Activated CD4-positive, alpha-beta T cell treated with anti-CD3 and anti-CD28 coated beads, Interleukin-2, Interleukin-6, amounts not matched to agents 100 ng/mL and 50 ng/mL, durations not matched to agents 16 hours and 8 hours (primary cell): ENCODE measurements around the gene PEX5L.
A peak's percentile ranks its signal among the peaks of the same experiment; 100 is the strongest.

Source experiments
- DNase-seq: peaks from one replicate; pipeline ENCODE4 v3.0.0-alpha.2; 2020

The PEX5L gene

GRCh38 chr3:179887295-179887943 lies 149.3 kb downstream of the PEX5L start:
- no peak for DNase-seq

DNA sequence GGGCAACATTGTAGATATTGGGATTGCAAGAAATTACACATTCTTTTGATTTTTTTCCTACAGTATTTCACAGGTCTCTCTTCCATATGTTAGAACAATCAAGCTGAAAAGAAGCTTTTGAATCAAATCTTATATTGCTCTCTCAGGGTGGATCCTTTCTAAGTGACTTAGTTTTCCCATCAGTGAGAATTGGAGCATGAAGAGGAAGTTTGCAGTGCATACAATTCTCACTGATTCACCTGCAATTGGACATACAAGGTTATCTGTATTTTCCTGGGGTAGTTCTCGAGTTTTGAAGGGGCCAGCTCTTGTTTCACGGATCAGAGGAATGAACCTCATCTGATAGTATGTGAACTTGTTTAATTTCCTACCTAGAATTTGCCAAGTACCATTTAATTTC lies 150.8 kb downstream of the PEX5L start:
- no peak for DNase-seq

DNA sequence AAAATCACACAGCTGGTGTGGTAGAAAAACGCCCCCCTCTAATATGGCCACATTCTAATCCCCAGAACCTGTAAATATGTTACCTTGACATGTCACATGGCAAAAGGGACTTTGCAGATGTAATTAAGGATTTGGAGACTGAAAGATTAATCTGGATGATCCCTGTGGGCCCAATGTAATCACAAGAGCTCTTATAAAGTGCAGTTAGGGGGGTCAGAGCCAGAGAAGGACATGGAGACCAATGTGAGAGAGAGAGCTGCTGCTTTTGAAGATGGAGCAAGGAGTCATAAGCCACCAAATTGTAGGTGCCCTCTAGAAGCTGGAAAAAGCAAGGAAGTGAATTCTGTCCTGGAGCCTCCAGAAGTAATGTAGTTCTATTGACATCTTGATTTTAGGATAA lies 152.6 kb downstream of the PEX5L start:
- no peak for DNase-seq

DNA sequence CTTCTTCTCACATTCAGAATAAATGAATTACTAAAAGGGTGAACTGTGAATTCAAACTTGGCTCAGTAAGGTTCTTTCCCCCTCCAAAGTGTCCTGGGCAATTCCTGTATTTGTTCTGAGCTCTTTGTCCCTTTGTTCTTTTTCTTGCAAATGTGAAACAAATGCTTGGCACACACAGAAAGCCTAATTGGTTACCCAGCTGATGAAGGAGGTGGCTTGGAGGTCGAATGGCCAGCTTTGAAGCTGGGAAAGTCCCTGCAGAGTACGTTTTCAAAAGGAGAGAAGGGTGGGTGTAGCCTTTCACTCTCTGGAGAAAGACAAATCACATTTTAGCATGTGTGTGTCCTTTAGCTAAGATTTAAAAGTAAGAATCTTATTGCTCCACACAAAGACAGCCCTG lies 154.4 kb downstream of the PEX5L start:
- peak; percentile 13 for DNase-seq

- DNase-seq, result no peak
Observed at GRCh38 chr3:179881791-179882190, 154.9 kb downstream of the PEX5L start.

GRCh38 chr3:179880868-179881267 lies 155.9 kb downstream of the PEX5L start:
- DNase-seq, result no peak

- DNase-seq, result no peak
Observed at GRCh38 chr3:179876440-179876839, 160.3 kb downstream of the PEX5L start.

- no peak for DNase-seq
Observed at GRCh38 chr3:179872842-179873241, 163.9 kb downstream of the PEX5L start.

DNA sequence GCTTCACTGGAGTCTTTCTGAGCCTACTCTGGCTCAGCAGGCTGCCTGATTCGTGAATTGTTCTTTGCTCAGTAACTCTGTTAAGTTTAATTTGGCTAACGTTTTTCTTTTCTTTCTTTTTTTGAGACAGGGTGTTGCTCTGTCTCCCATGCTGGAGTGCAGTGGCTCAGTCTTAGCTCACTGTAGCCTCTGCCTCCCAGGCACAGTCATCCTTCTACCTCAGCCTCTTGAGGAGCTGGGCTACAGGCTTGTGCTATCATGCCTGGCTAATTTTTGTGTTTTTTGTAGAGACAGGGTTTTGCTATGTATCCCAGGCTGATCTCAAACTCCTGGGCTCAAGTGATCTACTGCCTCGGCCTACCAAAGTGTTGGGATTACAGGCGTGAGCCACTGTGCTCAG lies 165.0 kb downstream of the PEX5L start:
- DNase-seq, result no peak

DNA sequence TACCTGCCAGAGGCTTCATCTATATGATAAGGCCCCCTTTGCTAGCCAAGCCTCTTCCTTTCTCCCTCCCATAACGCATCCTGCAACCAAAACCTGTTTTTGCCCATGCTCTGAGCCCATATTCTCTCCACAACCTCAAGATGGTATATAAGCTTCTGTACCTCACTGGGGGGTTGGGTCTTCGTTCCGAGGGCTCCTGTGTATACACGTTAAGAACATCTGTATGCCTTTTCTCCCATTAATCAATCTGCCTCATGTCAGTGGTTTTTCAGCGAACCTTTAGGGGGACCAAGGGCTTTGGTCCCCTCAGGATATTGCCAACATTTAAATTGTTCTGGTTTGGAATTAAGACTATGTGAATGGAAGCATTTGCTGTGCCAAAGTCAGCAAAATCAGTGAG lies 168.0 kb downstream of the PEX5L start:
- no peak for DNase-seq

- DNase-seq, result no peak
Observed at GRCh38 chr3:179867961-179868360, 168.8 kb downstream of the PEX5L start.

DNA sequence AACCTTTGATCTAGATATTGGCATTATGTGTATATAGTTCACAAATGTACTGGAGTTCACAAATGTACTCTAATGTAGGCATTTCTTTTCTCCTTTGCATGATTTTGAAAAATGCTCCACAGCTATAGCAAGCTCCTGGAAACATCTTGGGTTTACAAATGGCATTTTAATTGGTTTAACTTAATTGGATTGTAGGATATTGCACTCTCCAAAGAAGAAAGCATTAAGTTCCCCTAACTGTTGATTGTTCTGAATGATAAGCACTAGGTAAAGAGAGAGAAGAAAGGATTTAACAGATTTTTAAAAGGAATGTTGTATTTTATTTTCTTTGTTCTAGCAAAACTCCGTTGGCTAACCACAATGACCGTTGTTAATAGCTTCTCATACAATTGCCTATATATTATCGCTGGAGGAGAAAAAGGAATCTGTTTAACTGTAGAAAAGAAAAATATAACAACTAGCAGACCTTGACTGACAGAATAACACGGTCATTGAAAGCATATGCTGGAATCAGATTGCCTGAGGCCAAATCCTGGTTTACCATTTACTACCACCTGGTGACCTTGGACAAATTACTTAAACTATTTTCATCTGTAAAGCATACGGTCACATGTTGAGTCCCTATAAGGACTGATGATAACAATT lies 170.8 kb downstream of the PEX5L start:
- no peak for DNase-seq

- DNase-seq, result no peak
Observed at GRCh38 chr3:179861953-179862352, 174.8 kb downstream of the PEX5L start.

DNA sequence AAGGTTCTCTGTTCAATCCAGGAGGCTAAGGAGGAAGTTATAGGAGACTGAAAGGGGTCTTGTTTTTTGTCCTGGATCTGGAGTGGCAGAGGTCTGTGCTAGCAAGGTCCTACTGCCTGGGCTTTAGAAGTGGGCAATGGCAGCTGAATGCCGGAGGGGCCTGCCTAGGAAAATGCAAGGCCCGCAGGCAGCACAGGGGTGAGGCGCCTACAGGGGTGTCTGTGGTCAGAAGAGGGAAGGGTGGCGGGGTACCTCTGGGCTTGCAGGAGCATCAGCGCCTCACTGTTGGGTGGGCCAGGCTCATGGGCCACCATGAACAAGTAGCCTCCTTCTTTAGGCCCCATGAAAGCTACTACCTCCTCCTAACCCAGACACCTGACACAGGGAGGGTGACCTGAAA lies 175.4 kb downstream of the PEX5L start:
- no peak for DNase-seq

- no peak for DNase-seq
Observed at GRCh38 chr3:179860275-179861107, 176.2 kb downstream of the PEX5L start.

- no peak for DNase-seq
Observed at GRCh38 chr3:179853176-179853575, 183.6 kb downstream of the PEX5L start.

GRCh38 chr3:179852142-179852905 lies 184.4 kb downstream of the PEX5L start:
- no peak for DNase-seq

- DNase-seq, result no peak
Observed at GRCh38 chr3:179848711-179849110, 188.0 kb downstream of the PEX5L start.

DNA sequence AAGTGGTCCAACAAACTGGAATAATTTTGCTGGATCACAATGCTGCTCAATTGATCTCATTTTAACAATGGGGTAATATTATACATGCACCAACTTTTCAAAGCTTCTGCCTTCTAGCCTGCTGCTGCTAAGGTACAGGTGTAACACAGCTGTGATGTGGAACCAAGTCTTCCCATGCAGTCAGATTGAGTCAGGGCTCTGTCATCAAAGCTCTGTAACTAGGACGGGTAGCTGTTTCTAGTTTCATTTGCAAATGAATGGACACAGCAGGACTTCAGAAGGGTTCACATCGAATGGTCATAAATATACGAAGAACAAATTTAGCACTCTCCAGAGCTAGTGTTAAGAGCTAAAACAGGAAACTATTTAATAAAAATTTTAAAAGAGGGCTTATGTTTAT lies 194.7 kb downstream of the PEX5L start:
- no peak for DNase-seq

- no peak for DNase-seq
Observed at GRCh38 chr3:179840985-179841384, 195.8 kb downstream of the PEX5L start.

- no peak for DNase-seq
Observed at GRCh38 chr3:179837374-179837773, 199.4 kb downstream of the PEX5L start.

- no peak for DNase-seq
Observed at GRCh38 chr3:179833294-179833693, 203.4 kb downstream of the PEX5L start.

GRCh38 chr3:179832333-179832854 lies 204.3 kb downstream of the PEX5L start:
- DNase-seq, result no peak
